GM12878 (cell line): ENCODE measurements around the gene TET3. TPM values are rescaled to one million over a fixed set of nuclear protein-coding genes. Genes with fewer than 3 reads are reported as not detected.

Experiments used
- ATAC-seq: fragments of 200-7000 bp; cut with Tn5 transposase; 3 replicates; pipeline ENCODE4 v1.9.1; 2020; ENCODE audit warnings: mild to moderate bottlenecking, moderate library complexity
- BruUV-seq: library from RNA; stranded (reverse); fragments of 400-500 nt; replicated peaks from 2 replicates; lab custom pipeline; 2021; lab: Mats Ljungman, UMichigan
- CTCF ChIA-PET: fragments of 300-600 bp; sonication (Branson Sonifier 250); formaldehyde crosslinking; extraction: SDS; loops from one replicate; lab custom pipeline; 2021; ENCODE audit warnings: inconsistent platforms; lab: Yijun Ruan, JAX
- POLR2A ChIA-PET: fragments of 350-600 bp; formaldehyde crosslinking; extraction: SDS; loops from one replicate; lab custom pipeline; 2021; ENCODE audit warnings: inconsistent platforms; lab: Charles Lee
- RAD21 ChIA-PET: fragments of 300-600 bp; sonication (Branson Sonifier 250); formaldehyde crosslinking; loops from one replicate; lab custom pipeline; 2023; ENCODE audit warnings: antibody characterized with exemption; ENCODE audit not compliant: unreplicated experiment; lab: Charles Lee
- SMC1A ChIA-PET: fragments of 300-600 bp; sonication (Branson Sonifier 250); formaldehyde crosslinking; loops from one replicate; lab custom pipeline; 2023; ENCODE audit not compliant: unreplicated experiment, uncharacterized antibody; lab: Charles Lee
- DNase-seq: peaks from one replicate; pipeline ENCODE4 v3.0.0-alpha.2; 2011; ENCODE audit warnings: low read depth, low spot score
- FAIRE-seq: peaks from 3 replicates; lab custom pipeline; 2011; peaks lifted over from hg19 to GRCh38; lab: Jason Lieb, UNC
- H2AFZ ChIP-seq: 2 replicates; pipeline ENCODE4 v1.6.0; 2011; ENCODE audit warnings: low read depth, low read length, control low read depth; ENCODE audit not compliant: control insufficient read depth
- H3K27ac ChIP-seq: 2 replicates; pipeline ENCODE4 v1.5.1; 2011; ENCODE audit warnings: control low read depth; ENCODE audit not compliant: control insufficient read depth, insufficient read depth
- H3K27me3 ChIP-seq, 2 experiments: replicated peaks in 1 of 2; 2 replicates each; pipeline versions ENCODE4 v1.6.0 to v1.6.1; 2011; ENCODE audit warnings: low read length in 1 of 2; ENCODE audit not compliant: control insufficient read depth in 2 of 2, insufficient read depth in 2 of 2
- H3K36me3 ChIP-seq, 2 experiments: 2 replicates each; pipeline ENCODE4 v1.5.1; 2011; ENCODE audit warnings: low read length in 1 of 2; ENCODE audit not compliant: control insufficient read depth in 2 of 2, insufficient read depth in 2 of 2
- H3K4me1 ChIP-seq: 2 replicates; pipeline ENCODE4 v1.6.1; 2011; ENCODE audit warnings: mild to moderate bottlenecking, low read length, moderate library complexity, mixed read lengths; ENCODE audit not compliant: control insufficient read depth, insufficient read depth
- H3K4me2 ChIP-seq: 2 replicates; pipeline ENCODE4 v1.6.0; 2011; ENCODE audit warnings: control low read depth; ENCODE audit not compliant: control insufficient read depth, insufficient read depth
- H3K4me3 ChIP-seq: fragments of 200-600 bp; sonication (generic); 2 replicates; pipeline ENCODE4 v1.5.1; 2016
- H3K79me2 ChIP-seq: 2 replicates; pipeline ENCODE4 v1.6.0; 2011; ENCODE audit warnings: low read length; ENCODE audit not compliant: control insufficient read depth, insufficient read depth
- H3K9ac ChIP-seq: 2 replicates; pipeline ENCODE4 v1.8.0; 2011; ENCODE audit warnings: low read length, control low read depth, mixed read lengths; ENCODE audit not compliant: control insufficient read depth, insufficient read depth
- H3K9me3 ChIP-seq: replicated peaks from 3 replicates; pipeline ENCODE4 v1.5.1; 2011; ENCODE audit warnings: mild to moderate bottlenecking, low read length; ENCODE audit not compliant: control insufficient read depth, insufficient read depth
- H4K20me1 ChIP-seq: 2 replicates; pipeline ENCODE4 v1.6.0; 2011; ENCODE audit not compliant: control insufficient read depth, insufficient read depth
- FOXM1 ChIP-seq: IDR thresholded peaks from 2 replicates; pipeline ENCODE4 v1.6.1; 2012; ENCODE audit warnings: low read depth, mild to moderate bottlenecking, inconsistent platforms, low read length, moderate library complexity
- IKZF2 ChIP-seq, 2 experiments: fragments of 450-650 bp; IDR thresholded peaks; 2 replicates each; pipeline ENCODE4 v1.6.1; 2017; ENCODE audit warnings: mild to moderate bottlenecking in 2 of 2, moderate library complexity in 2 of 2
- MYB ChIP-seq: fragments of 150-350 bp; IDR thresholded peaks from 2 replicates; pipeline ENCODE4 v1.6.1; 2014; ENCODE audit warnings: mild to moderate bottlenecking, low read depth, low read length, borderline replicate concordance
- NFYA ChIP-seq: IDR thresholded peaks from 2 replicates; pipeline ENCODE4 v1.6.1; 2011; ENCODE audit warnings: low read depth, mild to moderate bottlenecking, low read length, improper control_type of control experiment, borderline replicate concordance
- NKRF ChIP-seq: fragments of 450-650 bp; conservative IDR thresholded peaks from 2 replicates; pipeline ENCODE4 v1.6.1; 2017; ENCODE audit warnings: mild to moderate bottlenecking, moderate library complexity
- NR2C1 ChIP-seq: fragments of 450-650 bp; IDR thresholded peaks from 2 replicates; pipeline ENCODE4 v1.6.1; 2017; ENCODE audit warnings: antibody characterized with exemption, mild to moderate bottlenecking, moderate library complexity
- PAX8 ChIP-seq: fragments of 450-650 bp; IDR thresholded peaks from 2 replicates; pipeline ENCODE4 v1.6.1; 2017; ENCODE audit warnings: mild to moderate bottlenecking, moderate library complexity
- RFX5 ChIP-seq: IDR thresholded peaks from 2 replicates; pipeline ENCODE4 v1.6.1; 2011; ENCODE audit warnings: low read depth, low read length, improper control_type of control experiment
- SP1 ChIP-seq: IDR thresholded peaks from one replicate; pipeline ENCODE4 v1.6.1; 2011; ENCODE audit warnings: low read depth, low read length
- WGBS: methylation state at CpG from one replicate; pipeline ENCODE4 v1.1.6; 2016; ENCODE audit warnings: low lambda C conversion rate; ENCODE audit not compliant: insufficient replicate concordance, insufficient coverage; ENCODE audit errors: missing lambda C conversion rate; 5-methylcytosine and 5-hydroxymethylcytosine counted together
- in situ Hi-C: fragments of 300-500 bp; cut with MboI; formaldehyde crosslinking; loops from 9 replicates; pipeline ENCODE4 v1.14.3; 2018; ENCODE audit warnings: mixed read lengths
- intact Hi-C: fragments of 100-400 bp; cut with micrococcal nuclease; formaldehyde crosslinking; loops from one replicate; pipeline ENCODE4 v1.14.2; 2022; ENCODE audit not compliant: unreplicated experiment
- polyA plus RNA-seq, 11 experiments: library from polyadenylated mRNA; depleted of rRNA in 4 of 11; unstranded in 6 of 11; stranded (reverse) in 5 of 11; fragments of >200 nt; fragmentation: Nextera tagmentation in 4 of 11; fragmentation: Illumina TruSeq in 1 of 11; extraction: Ambion mirVana in 4 of 11; extraction: Trizol in 1 of 11; gene quantifications; 1 replicate in 1 of 11; 2 replicates in 10 of 11; pipeline versions ENCODE4 v1.2.1 to v1.2.3, GENCODE V29; 2011 to 2016; ENCODE audit warnings: inconsistent platforms in 2 of 11, missing spikeins in 2 of 11, low read depth in 1 of 11
- total RNA-seq, 4 experiments: library from RNA; depleted of rRNA in 3 of 4; stranded (reverse); fragments of >200 nt in 3 of 4; fragmentation: Illumina TruSeq in 1 of 4; extraction: Trizol in 1 of 4; gene quantifications; 2 replicates each; pipeline versions ENCODE4 v1.2.1 to v1.2.3, GENCODE V29; 2013 to 2021
- TF ChIP-seq, protein P1 (sequence below): fragments of 450-650 bp; IDR thresholded peaks from 2 replicates; pipeline ENCODE4 v1.6.1; 2017; ENCODE audit warnings: antibody characterized with exemption, mild to moderate bottlenecking, moderate library complexity
- TF ChIP-seq, protein P2 (sequence below): fragments of 450-650 bp; formaldehyde crosslinking; IDR thresholded peaks from 2 replicates; pipeline ENCODE4 v1.5.0; 2022; ENCODE audit warnings: mild to moderate bottlenecking, missing genetic modification characterization

Gene TET3
- total and polyA plus RNA-seq, 10 of the 15 experiments (the other 5 are each of a cell fraction or from before 2014, with no cell fraction given), result 0.77 to 25.9 (median 8.5) TPM

GRCh38 chr2:73946666-73947065 lies 38.0 kb upstream of the TET3 start:
- no peak for FAIRE-seq
- H4K20me1 ChIP-seq, result no peaks in the 10 kb centered on the region
- SMC1A ChIA-PET, result interaction anchor here (1.5 kb wide), 1 partner anchor 148 kb away, joined by 4 read pairs; no protein-coding TSS in a partner anchor
- no TSS peak for BruUV-seq
- H2AFZ ChIP-seq, result no peak overlapping the region
- ATAC-seq, result no peak
- POLR2A ChIA-PET, result interaction anchor here (0.8 to 1.7 kb wide), 3 partner anchors 10 to 131 kb away, joined by 4 to 7 read pairs (median 6); no protein-coding TSS in a partner anchor
- H3K4me1 ChIP-seq, result peaks cover 4% of the 10 kb centered on the region; the same call in 1 of the 2 replicates
- H3K79me2 ChIP-seq, result peaks cover 29% of the 10 kb centered on the region
- H3K9ac ChIP-seq, result no peak overlapping the region
- no peaks in the 10 kb centered on the region for H3K27me3 ChIP-seq
- H3K36me3 ChIP-seq, result peaks cover 16 to 27% of the 10 kb centered on the region in 2 experiments
- H3K27ac ChIP-seq, result no peak overlapping the region
- H3K4me3 ChIP-seq, result no peak overlapping the region
- RAD21 ChIA-PET, result no interaction called here
- WGBS, result 100% methylated on average over 3 of the region's 3 CpGs
- no peak for DNase-seq
- intact Hi-C loops, result no loop called here
- no peak for TF ChIP-seq MYB
- TF ChIP-seq, protein P1, sequence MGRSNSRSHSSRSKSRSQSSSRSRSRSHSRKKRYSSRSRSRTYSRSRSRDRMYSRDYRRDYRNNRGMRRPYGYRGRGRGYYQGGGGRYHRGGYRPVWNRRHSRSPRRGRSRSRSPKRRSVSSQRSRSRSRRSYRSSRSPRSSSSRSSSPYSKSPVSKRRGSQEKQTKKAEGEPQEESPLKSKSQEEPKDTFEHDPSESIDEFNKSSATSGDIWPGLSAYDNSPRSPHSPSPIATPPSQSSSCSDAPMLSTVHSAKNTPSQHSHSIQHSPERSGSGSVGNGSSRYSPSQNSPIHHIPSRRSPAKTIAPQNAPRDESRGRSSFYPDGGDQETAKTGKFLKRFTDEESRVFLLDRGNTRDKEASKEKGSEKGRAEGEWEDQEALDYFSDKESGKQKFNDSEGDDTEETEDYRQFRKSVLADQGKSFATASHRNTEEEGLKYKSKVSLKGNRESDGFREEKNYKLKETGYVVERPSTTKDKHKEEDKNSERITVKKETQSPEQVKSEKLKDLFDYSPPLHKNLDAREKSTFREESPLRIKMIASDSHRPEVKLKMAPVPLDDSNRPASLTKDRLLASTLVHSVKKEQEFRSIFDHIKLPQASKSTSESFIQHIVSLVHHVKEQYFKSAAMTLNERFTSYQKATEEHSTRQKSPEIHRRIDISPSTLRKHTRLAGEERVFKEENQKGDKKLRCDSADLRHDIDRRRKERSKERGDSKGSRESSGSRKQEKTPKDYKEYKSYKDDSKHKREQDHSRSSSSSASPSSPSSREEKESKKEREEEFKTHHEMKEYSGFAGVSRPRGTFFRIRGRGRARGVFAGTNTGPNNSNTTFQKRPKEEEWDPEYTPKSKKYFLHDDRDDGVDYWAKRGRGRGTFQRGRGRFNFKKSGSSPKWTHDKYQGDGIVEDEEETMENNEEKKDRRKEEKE, result no peak
- no peak for TF ChIP-seq NFYA
- TF ChIP-seq RFX5, result no peak
- TF ChIP-seq FOXM1, result no peak
- TF ChIP-seq PAX8, result no peak
- no peak for TF ChIP-seq NR2C1
- no peak for TF ChIP-seq IKZF2 (IDR thresholded peaks at IDR 0.05)
- no peak for TF ChIP-seq SP1
- TF ChIP-seq, protein P2, sequence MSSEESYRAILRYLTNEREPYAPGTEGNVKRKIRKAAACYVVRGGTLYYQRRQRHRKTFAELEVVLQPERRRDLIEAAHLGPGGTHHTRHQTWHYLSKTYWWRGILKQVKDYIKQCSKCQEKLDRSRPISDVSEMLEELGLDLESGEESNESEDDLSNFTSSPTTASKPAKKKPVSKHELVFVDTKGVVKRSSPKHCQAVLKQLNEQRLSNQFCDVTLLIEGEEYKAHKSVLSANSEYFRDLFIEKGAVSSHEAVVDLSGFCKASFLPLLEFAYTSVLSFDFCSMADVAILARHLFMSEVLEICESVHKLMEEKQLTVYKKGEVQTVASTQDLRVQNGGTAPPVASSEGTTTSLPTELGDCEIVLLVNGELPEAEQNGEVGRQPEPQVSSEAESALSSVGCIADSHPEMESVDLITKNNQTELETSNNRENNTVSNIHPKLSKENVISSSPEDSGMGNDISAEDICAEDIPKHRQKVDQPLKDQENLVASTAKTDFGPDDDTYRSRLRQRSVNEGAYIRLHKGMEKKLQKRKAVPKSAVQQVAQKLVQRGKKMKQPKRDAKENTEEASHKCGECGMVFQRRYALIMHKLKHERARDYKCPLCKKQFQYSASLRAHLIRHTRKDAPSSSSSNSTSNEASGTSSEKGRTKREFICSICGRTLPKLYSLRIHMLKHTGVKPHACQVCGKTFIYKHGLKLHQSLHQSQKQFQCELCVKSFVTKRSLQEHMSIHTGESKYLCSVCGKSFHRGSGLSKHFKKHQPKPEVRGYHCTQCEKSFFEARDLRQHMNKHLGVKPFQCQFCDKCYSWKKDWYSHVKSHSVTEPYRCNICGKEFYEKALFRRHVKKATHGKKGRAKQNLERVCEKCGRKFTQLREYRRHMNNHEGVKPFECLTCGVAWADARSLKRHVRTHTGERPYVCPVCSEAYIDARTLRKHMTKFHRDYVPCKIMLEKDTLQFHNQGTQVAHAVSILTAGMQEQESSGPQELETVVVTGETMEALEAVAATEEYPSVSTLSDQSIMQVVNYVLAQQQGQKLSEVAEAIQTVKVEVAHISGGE (CRISPR knock-in tag), result no peak
- TF ChIP-seq NKRF, result no peak
- no peak overlapping the region for H3K4me2 ChIP-seq
- in situ Hi-C loops, result no loop called here
- H3K9me3 ChIP-seq, result no peaks in the 10 kb centered on the region
- CTCF ChIA-PET, result interaction anchor here (0.6 kb wide), 1 partner anchor 199 kb away, joined by 3 read pairs; no protein-coding TSS in a partner anchor
